Ramos (cell line): ENCODE measurements around the gene CTSD.

Experiments
- in situ Hi-C: fragments of 300-500 bp; cut with MboI; formaldehyde crosslinking; loops from one replicate; pipeline ENCODE4 v1.14.3; 2022; ENCODE audit warnings: low sequenced_read_pairs; ENCODE audit not compliant: unreplicated experiment

The CTSD gene

GRCh38 chr11:1733716-1734640 is 29.7 kb downstream of the CTSD start:
- in situ Hi-C loops: loop anchor here (10.0 kb wide), 1 partner anchor 61 kb away; no protein-coding TSS in a partner anchor

GRCh38 chr11:1733009-1733715 is 30.6 kb downstream of the CTSD start:
- in situ Hi-C loops: loop anchor here (10.0 kb wide), 1 partner anchor 62 kb away; no protein-coding TSS in a partner anchor

GRCh38 chr11:1732418-1733008 is 31.2 kb downstream of the CTSD start:
- in situ Hi-C loops: loop anchor here (10.0 kb wide), 1 partner anchor 62 kb away; no protein-coding TSS in a partner anchor

- in situ Hi-C loops: loop anchor here (10.0 kb wide), 1 partner anchor 63 kb away; no protein-coding TSS in a partner anchor
Measured at GRCh38 chr11:1731451-1732059, 32.2 kb downstream of the CTSD start.

GRCh38 chr11:1730059-1730629 is 33.6 kb downstream of the CTSD start:
- in situ Hi-C loops: loop anchor here (10.0 kb wide), 1 partner anchor 65 kb away; no protein-coding TSS in a partner anchor

- in situ Hi-C loops: loop anchor here (10.0 kb wide), 1 partner anchor 65 kb away; no protein-coding TSS in a partner anchor
Measured at GRCh38 chr11:1729692-1730011, 34.1 kb downstream of the CTSD start.

GRCh38 chr11:1728931-1729691 is 34.6 kb downstream of the CTSD start:
- in situ Hi-C loops: no loop called here

- in situ Hi-C loops: no loop called here
Measured at GRCh38 chr11:1728301-1728700, 35.4 kb downstream of the CTSD start.

GRCh38 chr11:1727861-1728260 is 35.9 kb downstream of the CTSD start:
- in situ Hi-C loops: no loop called here

GRCh38 chr11:1727096-1727690 is 36.5 kb downstream of the CTSD start:
- in situ Hi-C loops: no loop called here

- in situ Hi-C loops: no loop called here
Measured at GRCh38 chr11:1719781-1720180, 43.9 kb downstream of the CTSD start.

GRCh38 chr11:1718326-1718725 is 45.4 kb downstream of the CTSD start:
- in situ Hi-C loops: no loop called here

- in situ Hi-C loops: no loop called here
Measured at GRCh38 chr11:1717745-1718144, 46.0 kb downstream of the CTSD start.

GRCh38 chr11:1714908-1715885 is 48.5 kb downstream of the CTSD start:
- in situ Hi-C loops: no loop called here

- in situ Hi-C loops: no loop called here
Measured at GRCh38 chr11:1708716-1709115, 55.0 kb downstream of the CTSD start.

- in situ Hi-C loops: no loop called here
Measured at GRCh38 chr11:1707751-1708150, 56.0 kb downstream of the CTSD start.

- in situ Hi-C loops: no loop called here
Measured at GRCh38 chr11:1706634-1707400, 56.9 kb downstream of the CTSD start.
